Endothelial cell of umbilical vein (primary cell): Measurements from ENCODE around the gene TDRD10. TPM values are rescaled to one million over a fixed set of nuclear protein-coding genes. Genes with fewer than 3 reads are reported as not detected.

Experiments
- BruUV-seq: library from RNA; stranded (reverse); fragments of 400-500 nt; replicated peaks from 2 replicates; lab custom pipeline; 2021; lab: Mats Ljungman, UMichigan
- CTCF ChIA-PET: fragments of 300-600, 350-600 bp; sonication (Branson Sonifier 250); formaldehyde crosslinking; loops from one replicate; lab custom pipeline; 2021; ENCODE audit warnings: antibody characterized with exemption, inconsistent platforms; lab: Charles Lee
- POLR2A ChIA-PET: fragments of 300-600, 350-600 bp; sonication (Branson Sonifier 250); formaldehyde crosslinking; loops from one replicate; lab custom pipeline; 2021; ENCODE audit warnings: antibody characterized with exemption, inconsistent platforms; lab: Charles Lee
- DNase-seq: peaks from one replicate; pipeline ENCODE4 v3.0.0-alpha.2; 2011; ENCODE audit warnings: low read depth, low spot score
- FAIRE-seq: peaks from 2 replicates; lab custom pipeline; 2011; peaks lifted over from hg19 to GRCh38; lab: Jason Lieb, UNC
- H2AFZ ChIP-seq: 2 replicates; pipeline ENCODE4 v1.6.0; 2012; ENCODE audit warnings: low read depth, low read length, control low read depth, inconsistent platforms
- H3K27ac ChIP-seq: 2 replicates; pipeline ENCODE4 v1.5.1; 2011; ENCODE audit warnings: low read depth, mild to moderate bottlenecking, control low read depth, low read length, moderate library complexity; ENCODE audit not compliant: insufficient read depth
- H3K27me3 ChIP-seq, 2 experiments: 2 replicates each; pipeline versions ENCODE4 v1.6.0 to v1.6.1; 2011; ENCODE audit warnings: low read length in 2 of 2, mixed read lengths in 1 of 2; ENCODE audit not compliant: control insufficient read depth in 2 of 2, insufficient read depth in 2 of 2
- H3K36me3 ChIP-seq, 2 experiments: 2 replicates in 1 of 2; 3 replicates in 1 of 2; pipeline ENCODE4 v1.5.1; 2011; ENCODE audit warnings: low read length in 2 of 2, mild to moderate bottlenecking in 1 of 2, moderate library complexity in 1 of 2; ENCODE audit not compliant: control insufficient read depth in 2 of 2, insufficient read depth in 2 of 2; ENCODE audit errors: extremely low read depth in 1 of 2
- H3K4me1 ChIP-seq: 3 replicates; pipeline ENCODE4 v1.5.1; 2011; ENCODE audit warnings: mild to moderate bottlenecking, low read length; ENCODE audit not compliant: control insufficient read depth, insufficient read depth; ENCODE audit errors: extremely low read depth
- H3K4me2 ChIP-seq: 2 replicates; pipeline ENCODE4 v1.6.1; 2011; ENCODE audit warnings: low read length, control low read depth, mixed read lengths; ENCODE audit not compliant: insufficient read depth
- H3K4me3 ChIP-seq, 3 experiments: fragments of 200-600 bp in 1 of 3; sonication (generic), shearing (Covaris generic) in 1 of 3; replicated peaks in 1 of 3; 2 replicates each; pipeline ENCODE4 v1.5.1; 2011 to 2016; ENCODE audit warnings: control low read depth in 3 of 3, low read length in 3 of 3, mild to moderate bottlenecking in 2 of 3, inconsistent platforms in 1 of 3, low read depth in 1 of 3, moderate library complexity in 1 of 3; ENCODE audit not compliant: insufficient read depth in 1 of 3
- H3K79me2 ChIP-seq: 2 replicates; pipeline ENCODE4 v1.6.0; 2012; ENCODE audit warnings: low read length, inconsistent platforms; ENCODE audit not compliant: control insufficient read depth, insufficient read depth
- H3K9ac ChIP-seq: replicated peaks from 2 replicates; pipeline ENCODE3; 2011; ENCODE audit warnings: low read length, control low read depth; ENCODE audit not compliant: insufficient read depth; ENCODE audit errors: extremely low read depth
- H3K9me1 ChIP-seq: replicated peaks from 3 replicates; pipeline ENCODE4 v1.6.0; 2011; ENCODE audit warnings: mild to moderate bottlenecking, low read length; ENCODE audit not compliant: control insufficient read depth, insufficient read depth; ENCODE audit errors: extremely low read depth
- H3K9me3 ChIP-seq: replicated peaks from 2 replicates; pipeline ENCODE4 v1.5.1; 2012; ENCODE audit warnings: low read length, inconsistent platforms; ENCODE audit not compliant: control insufficient read depth, insufficient read depth
- H4K20me1 ChIP-seq: replicated peaks from 2 replicates; pipeline ENCODE3; 2011; ENCODE audit warnings: mild to moderate bottlenecking, low read length; ENCODE audit not compliant: control insufficient read depth, insufficient read depth; ENCODE audit errors: extremely low read depth
- CTCF ChIP-seq, 2 donors: IDR thresholded peaks; 1 replicate in 1 of 2; 2 replicates in 1 of 2; pipeline ENCODE4 v1.5.1; 2011; ENCODE audit warnings: low read length in 2 of 2, mild to moderate bottlenecking in 2 of 2, moderate library complexity in 2 of 2, control low read depth in 1 of 2, inconsistent platforms in 1 of 2, low read depth in 1 of 2; ENCODE audit not compliant: insufficient read depth in 1 of 2; ENCODE audit errors: extremely low read depth in 1 of 2
- EZH2 ChIP-seq: IDR thresholded peaks from 2 replicates; pipeline ENCODE4 v1.6.1; 2012; ENCODE audit warnings: borderline replicate concordance, low read depth, mild to moderate bottlenecking, moderate library complexity, low read length, inconsistent platforms; ENCODE audit not compliant: severe bottlenecking
- FOS ChIP-seq: IDR thresholded peaks from 2 replicates; pipeline ENCODE4 v1.6.1; 2011; ENCODE audit warnings: mild to moderate bottlenecking, low read length, moderate library complexity, borderline replicate concordance; ENCODE audit not compliant: insufficient read depth
- GATA2 ChIP-seq: IDR thresholded peaks from 2 replicates; pipeline ENCODE4 v1.7.0; 2011; ENCODE audit warnings: low read depth, mild to moderate bottlenecking, moderate library complexity, mixed read lengths, low read length; ENCODE audit not compliant: insufficient read length, insufficient read depth
- JUN ChIP-seq: IDR thresholded peaks from 2 replicates; pipeline ENCODE4 v1.6.1; 2011; ENCODE audit warnings: borderline replicate concordance, low read depth; ENCODE audit not compliant: insufficient read length, insufficient read depth
- MAX ChIP-seq: IDR thresholded peaks from 2 replicates; pipeline ENCODE4 v1.6.1; 2011; ENCODE audit not compliant: insufficient read depth, insufficient read length
- MYC ChIP-seq: IDR thresholded peaks from one replicate; pipeline ENCODE4 v1.6.1; 2011; ENCODE audit warnings: mild to moderate bottlenecking, low read depth, low read length
- POLR2A ChIP-seq: IDR thresholded peaks from 2 replicates; pipeline ENCODE4 v1.6.1; 2012; ENCODE audit warnings: low read depth, mild to moderate bottlenecking, control low read depth, low read length
- POLR2AphosphoS5 ChIP-seq: IDR thresholded peaks from 2 replicates; pipeline ENCODE4 v1.6.1; 2012; ENCODE audit warnings: low read depth, mild to moderate bottlenecking, control low read depth, low read length, moderate library complexity; ENCODE audit not compliant: insufficient read depth
- dilution Hi-C: fragments of 300-500 bp; cut with MboI; formaldehyde crosslinking; loops from one replicate; pipeline ENCODE4 v1.15.0; 2019; ENCODE audit warnings: low sequenced_read_pairs; ENCODE audit not compliant: extremely low pct_ligation_motif_present
- intact Hi-C: fragments of 100-400 bp; cut with micrococcal nuclease; formaldehyde crosslinking; loops from one replicate; pipeline ENCODE4 v1.10.0; 2022
- polyA plus RNA-seq, 4 experiments: library from polyadenylated mRNA; depleted of rRNA in 3 of 4; stranded (reverse) in 3 of 4; unstranded in 1 of 4; fragments of >200 nt; gene quantifications; 2 replicates each; pipeline versions ENCODE4 v1.2.1 to v1.2.3, GENCODE V29; 2011 to 2012; ENCODE audit warnings: missing spikeins in 1 of 4
- total RNA-seq: library from RNA; stranded (reverse); gene quantifications from 2 replicates; pipeline ENCODE4 v1.2.3, GENCODE V29; 2021

Gene TDRD10
- total and polyA plus RNA-seq, 2 donors (not counting 3 experiments of a cell fraction or from before 2014, with no cell fraction given): 6.1 to 9.1 TPM

GRCh38 chr1:154550657-154551056, 48.6 kb downstream of the TDRD10 start:
- Histone ChIP-seq H4K20me1 (no peaks in the 10 kb centered on the region), H3K9ac (no peak overlapping the region), H3K4me2 (no peak overlapping the region), H3K4me3 (no peak overlapping the region), H3K27ac (no peak overlapping the region), H3K79me2 (peaks cover 7% of the 10 kb centered on the region), H3K36me3 (peaks cover 46 to 59% of the 10 kb centered on the region in 2 experiments), H3K27me3 (no peaks in the 10 kb centered on the region), H2AFZ (no peak overlapping the region), H3K9me3 (no peaks in the 10 kb centered on the region), H3K4me1 (no peaks in the 10 kb centered on the region), H3K9me1 (no peaks in the 10 kb centered on the region)
- FAIRE-seq: no peak
- no TSS peak for BruUV-seq
- POLR2A ChIA-PET: no interaction called here
- intact Hi-C loops (no loop called here), dilution Hi-C loops (no loop called here)
- DNase-seq: no peak
- CTCF ChIA-PET: interaction anchor here (7.4 kb wide), 1 partner anchor 68 kb away, joined by 489 read pairs; no protein-coding TSS in a partner anchor
- no peak for TF ChIP-seq GATA2
- TF ChIP-seq EZH2: no peak
- TF ChIP-seq FOS: no peak
- no peak for TF ChIP-seq CTCF (IDR thresholded peaks at IDR 0.05; ENCODE audit: extremely low read depth in 1 of 2, insufficient read depth in 1 of 2, low read depth in 1 of 2, low read length in 2 of 2)
- TF ChIP-seq MAX: no peak
- no peak for TF ChIP-seq JUN
- TF ChIP-seq POLR2AphosphoS5: no peak
- no peak for TF ChIP-seq MYC
- TF ChIP-seq POLR2A: no peak
